Measurements from ENCODE around the gene CLCN1.

CLCN1 gene

DNA sequence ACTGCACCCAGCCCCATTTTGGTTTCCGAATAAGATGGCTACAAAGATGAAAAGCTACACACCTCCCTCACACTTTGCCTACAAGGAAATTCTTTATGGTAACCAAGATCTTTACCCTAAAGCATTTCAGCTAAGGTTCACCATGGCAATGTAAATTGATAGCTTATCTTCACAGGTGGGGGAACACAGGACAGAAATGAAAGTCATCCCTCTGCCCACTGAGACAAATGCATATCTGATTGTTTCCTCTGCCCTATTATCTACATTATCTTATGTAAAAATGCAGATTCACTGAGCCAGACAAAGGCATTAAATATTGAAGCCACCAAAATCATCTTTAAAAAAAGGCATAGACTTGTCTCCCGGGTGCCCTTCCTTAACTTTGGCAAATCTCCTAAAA, 34.4 kb upstream of the CLCN1 start:
- no peak for TF ChIP-seq ZFX (IDR thresholded peaks at IDR 0.05; ENCODE audit: borderline replicate concordance)
- TF ChIP-seq, protein P1, sequence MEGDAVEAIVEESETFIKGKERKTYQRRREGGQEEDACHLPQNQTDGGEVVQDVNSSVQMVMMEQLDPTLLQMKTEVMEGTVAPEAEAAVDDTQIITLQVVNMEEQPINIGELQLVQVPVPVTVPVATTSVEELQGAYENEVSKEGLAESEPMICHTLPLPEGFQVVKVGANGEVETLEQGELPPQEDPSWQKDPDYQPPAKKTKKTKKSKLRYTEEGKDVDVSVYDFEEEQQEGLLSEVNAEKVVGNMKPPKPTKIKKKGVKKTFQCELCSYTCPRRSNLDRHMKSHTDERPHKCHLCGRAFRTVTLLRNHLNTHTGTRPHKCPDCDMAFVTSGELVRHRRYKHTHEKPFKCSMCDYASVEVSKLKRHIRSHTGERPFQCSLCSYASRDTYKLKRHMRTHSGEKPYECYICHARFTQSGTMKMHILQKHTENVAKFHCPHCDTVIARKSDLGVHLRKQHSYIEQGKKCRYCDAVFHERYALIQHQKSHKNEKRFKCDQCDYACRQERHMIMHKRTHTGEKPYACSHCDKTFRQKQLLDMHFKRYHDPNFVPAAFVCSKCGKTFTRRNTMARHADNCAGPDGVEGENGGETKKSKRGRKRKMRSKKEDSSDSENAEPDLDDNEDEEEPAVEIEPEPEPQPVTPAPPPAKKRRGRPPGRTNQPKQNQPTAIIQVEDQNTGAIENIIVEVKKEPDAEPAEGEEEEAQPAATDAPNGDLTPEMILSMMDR (IDR thresholded peaks at IDR 0.05): no peak
- H3K27ac ChIP-seq: no peak overlapping the region

DNA sequence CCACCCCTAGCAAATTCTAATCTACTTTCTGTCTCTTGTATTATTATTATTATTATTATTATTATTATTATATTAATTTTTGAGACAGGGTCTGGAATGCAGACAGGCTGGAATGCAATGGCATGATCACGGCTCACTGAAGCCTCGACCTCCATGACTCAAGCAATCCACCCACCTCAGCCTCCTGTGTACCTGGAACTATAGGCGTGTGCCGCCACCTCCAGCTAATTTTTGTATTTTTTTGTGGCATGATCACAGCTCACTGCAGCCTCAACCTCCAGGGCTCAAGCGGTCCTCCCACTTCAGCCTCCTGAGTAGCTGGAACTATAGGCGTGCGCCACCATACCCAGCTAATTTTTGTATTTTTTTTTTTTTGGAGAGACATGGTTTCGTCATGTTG, 33.8 kb upstream of the CLCN1 start:
- no peak overlapping the region for H3K27ac ChIP-seq
- TF ChIP-seq, protein P1 (IDR thresholded peaks at IDR 0.05): no peak
- no peak for TF ChIP-seq ZFX (IDR thresholded peaks at IDR 0.05; ENCODE audit: borderline replicate concordance)

DNA sequence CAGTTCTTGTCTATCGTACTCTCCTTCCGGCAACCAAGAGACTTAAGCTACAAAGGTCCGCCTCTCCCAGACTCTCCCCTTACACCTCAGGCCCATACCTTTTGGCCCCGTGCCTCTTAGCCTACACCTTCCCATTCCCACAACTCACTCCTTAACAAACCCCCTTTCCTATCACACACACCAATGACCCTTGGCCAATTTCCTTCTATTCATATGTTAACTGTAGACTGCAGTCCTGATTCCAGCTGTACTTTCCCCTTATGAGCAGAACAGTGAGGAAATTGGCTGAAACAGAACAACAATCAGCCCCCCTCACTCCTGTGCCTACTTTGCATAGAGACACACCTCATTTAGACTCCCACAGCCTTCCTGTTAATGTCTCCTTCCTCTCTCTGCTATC, 32.5 kb upstream of the CLCN1 start:
- no peak for TF ChIP-seq ZFX (IDR thresholded peaks at IDR 0.05; ENCODE audit: borderline replicate concordance)
- TF ChIP-seq, protein P1 (IDR thresholded peaks at IDR 0.05): no peak
- H3K27ac ChIP-seq: no peak overlapping the region

DNA sequence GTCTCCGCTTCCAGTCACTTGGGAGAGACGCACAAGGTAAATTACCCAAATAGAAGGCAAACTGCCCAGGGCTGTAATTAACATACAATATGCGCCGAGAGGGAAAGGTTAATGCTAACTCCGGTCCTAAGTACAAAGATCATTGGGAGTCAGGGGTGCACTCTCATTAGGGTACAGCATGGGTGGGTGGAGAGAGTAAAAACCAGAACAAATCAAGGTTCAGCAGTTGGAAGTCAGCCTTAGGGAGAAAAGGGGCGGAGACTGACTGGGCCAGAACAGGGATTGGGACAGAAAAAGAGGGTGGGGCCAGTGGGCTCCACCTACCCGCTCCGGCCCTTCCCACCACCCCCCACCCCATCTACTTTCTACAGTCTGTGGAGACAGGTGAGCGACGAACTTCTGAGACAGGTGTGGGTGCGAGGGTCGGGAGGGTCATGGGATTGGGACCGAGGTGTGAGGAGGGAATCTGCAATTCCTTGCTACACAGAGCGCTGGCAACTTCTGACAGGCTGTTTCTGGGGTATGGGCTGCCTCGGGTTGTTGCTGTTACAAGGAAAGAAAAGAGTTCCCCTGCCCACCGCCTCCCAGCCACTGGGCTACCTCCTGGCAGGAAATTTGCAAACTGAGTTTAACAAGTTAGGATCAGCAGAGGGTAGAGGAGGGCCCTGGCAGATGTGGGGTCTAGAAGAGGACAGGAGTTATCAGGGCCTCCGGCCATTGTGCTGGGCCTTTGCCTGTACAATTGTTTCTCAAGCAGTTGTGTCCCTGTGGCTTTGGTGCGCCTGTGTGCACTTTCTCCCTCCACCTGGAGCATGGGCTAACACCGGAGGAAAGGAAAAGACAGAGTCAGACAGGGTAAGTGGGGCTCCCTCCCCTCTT, 31.1 kb upstream of the CLCN1 start, which contains the start of gene TMEM139:
Gene TMEM139 (plus strand): TSS at position 368 of the 879 bp plus-strand sequence. CDS start 1,000 bp downstream, outside the sequence.
- H3K27ac ChIP-seq: no peak within 1 kb of the TSS
- TF ChIP-seq, protein P1 (IDR thresholded peaks at IDR 0.05): no peak
- TF ChIP-seq ZFX (IDR thresholded peaks at IDR 0.05; ENCODE audit: borderline replicate concordance): no peak

DNA sequence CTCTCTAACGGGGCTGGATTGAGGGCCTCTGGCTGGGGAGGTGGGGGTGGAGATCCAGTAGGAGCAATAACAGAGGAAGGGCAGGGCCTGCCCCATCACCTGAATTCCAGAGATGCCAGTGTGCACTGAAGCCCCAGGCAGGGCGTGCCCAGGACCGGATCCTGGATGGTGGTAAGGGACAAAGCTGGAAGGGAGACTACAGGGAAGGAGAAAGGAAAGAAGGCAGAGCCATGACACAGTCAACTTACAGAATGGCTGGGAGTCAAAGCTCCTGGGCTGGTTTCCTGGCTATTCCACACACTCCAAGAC, 30.5 kb upstream of the CLCN1 start:
- TF ChIP-seq, protein P1 (IDR thresholded peaks at IDR 0.05): no peak
- no peak for TF ChIP-seq ZFX (IDR thresholded peaks at IDR 0.05; ENCODE audit: borderline replicate concordance)

DNA sequence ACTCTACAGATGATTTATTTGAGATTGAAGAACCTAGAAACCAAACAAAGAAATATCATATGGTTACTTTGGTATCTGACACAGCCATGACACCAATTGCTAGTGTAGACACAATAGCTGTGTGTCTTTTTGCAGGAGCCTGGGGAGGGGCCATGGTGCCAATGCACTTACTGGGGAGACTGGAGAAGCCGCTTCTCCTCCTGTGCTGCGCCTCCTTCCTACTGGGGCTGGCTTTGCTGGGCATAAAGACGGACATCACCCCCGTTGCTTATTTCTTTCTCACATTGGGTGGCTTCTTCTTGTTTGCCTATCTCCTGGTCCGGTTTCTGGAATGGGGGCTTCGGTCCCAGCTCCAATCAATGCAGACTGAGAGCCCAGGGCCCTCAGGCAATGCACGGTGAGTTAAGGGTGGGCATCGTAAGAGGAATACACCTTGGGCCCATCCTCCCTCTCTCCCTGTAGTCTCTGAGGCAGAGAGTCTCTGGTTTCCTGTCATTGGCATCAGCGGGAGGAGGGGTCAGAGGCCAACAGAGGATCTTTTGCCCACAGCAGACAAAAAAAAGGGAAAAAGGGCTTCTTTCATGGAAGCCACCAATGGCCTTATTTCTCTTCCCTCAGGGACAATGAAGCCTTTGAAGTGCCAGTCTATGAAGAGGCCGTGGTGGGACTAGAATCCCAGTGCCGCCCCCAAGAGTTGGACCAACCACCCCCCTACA, 29.9 kb upstream of the CLCN1 start:
- H3K27ac ChIP-seq: no peak overlapping the region
- TF ChIP-seq ZFX (IDR thresholded peaks at IDR 0.05; ENCODE audit: borderline replicate concordance): no peak
- TF ChIP-seq, protein P1 (IDR thresholded peaks at IDR 0.05): no peak

More for the DNA sequence above, 30.5 kb upstream of the CLCN1 start:
- no peak overlapping the region for H3K27ac ChIP-seq

DNA sequence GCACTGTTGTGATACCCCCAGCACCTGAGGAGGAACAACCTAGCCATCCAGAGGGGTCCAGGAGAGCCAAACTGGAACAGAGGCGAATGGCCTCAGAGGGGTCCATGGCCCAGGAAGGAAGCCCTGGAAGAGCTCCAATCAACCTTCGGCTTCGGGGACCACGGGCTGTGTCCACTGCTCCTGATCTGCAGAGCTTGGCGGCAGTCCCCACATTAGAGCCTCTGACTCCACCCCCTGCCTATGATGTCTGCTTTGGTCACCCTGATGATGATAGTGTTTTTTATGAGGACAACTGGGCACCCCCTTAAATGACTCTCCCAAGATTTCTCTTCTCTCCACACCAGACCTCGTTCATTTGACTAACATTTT, 29.4 kb upstream of the CLCN1 start:
- no peak overlapping the region for H3K27ac ChIP-seq
- TF ChIP-seq, protein P1 (IDR thresholded peaks at IDR 0.05): no peak
- TF ChIP-seq ZFX (IDR thresholded peaks at IDR 0.05; ENCODE audit: borderline replicate concordance): no peak

All from 22Rv1 (cell line).